H9 (cell line): Measurements from ENCODE around the gene SLC30A3. TPM values are rescaled to one million over a fixed set of nuclear protein-coding genes. Genes with fewer than 3 reads are reported as not detected.

ENCODE experiments used
- DNase-seq: peaks from one replicate; pipeline ENCODE4 v3.0.0-alpha.2; 2017
- H2AFZ ChIP-seq: one replicate; pipeline ENCODE4 v1.6.1; 2013; ENCODE audit warnings: mild to moderate bottlenecking, low read length, control low read depth, moderate library complexity
- H2AK5ac ChIP-seq: 2 replicates; pipeline ENCODE4 v1.6.1; 2013; ENCODE audit warnings: low read length, control low read depth, mixed read lengths; ENCODE audit not compliant: insufficient read length
- H2BK120ac ChIP-seq: one replicate; pipeline ENCODE4 v1.6.1; 2013; ENCODE audit warnings: low read depth, mild to moderate bottlenecking, low read length, control low read depth, inconsistent platforms; ENCODE audit not compliant: poor library complexity, severe bottlenecking
- H2BK12ac ChIP-seq: 2 replicates; pipeline ENCODE4 v1.6.1; 2013; ENCODE audit warnings: low read length, control low read depth, mixed read lengths, low read depth; ENCODE audit not compliant: insufficient read length
- H2BK15ac ChIP-seq: 2 replicates; pipeline ENCODE4 v1.6.1; 2013; ENCODE audit warnings: low read depth, low read length, control low read depth
- H2BK20ac ChIP-seq: one replicate; pipeline ENCODE4 v1.6.1; 2013; ENCODE audit warnings: low read depth, mild to moderate bottlenecking, low read length, control low read depth, inconsistent platforms; ENCODE audit not compliant: poor library complexity, severe bottlenecking
- H2BK5ac ChIP-seq: 2 replicates; pipeline ENCODE4 v1.6.1; 2013; ENCODE audit warnings: low read length, control low read depth, mixed read lengths; ENCODE audit not compliant: insufficient read length
- H3K14ac ChIP-seq: 2 replicates; pipeline ENCODE4 v1.6.1; 2013; ENCODE audit warnings: low read length, control low read depth; ENCODE audit not compliant: insufficient read depth
- H3K18ac ChIP-seq: 2 replicates; pipeline ENCODE4 v1.6.1; 2013; ENCODE audit warnings: low read depth, mild to moderate bottlenecking, mixed read lengths, low read length, control low read depth; ENCODE audit not compliant: insufficient read length
- H3K23ac ChIP-seq: 2 replicates; pipeline ENCODE4 v1.6.1; 2013; ENCODE audit warnings: low read length, control low read depth, mixed read lengths, low read depth; ENCODE audit not compliant: insufficient read length
- H3K23me2 ChIP-seq: 2 replicates; pipeline ENCODE4 v1.6.1; 2013; ENCODE audit warnings: low read depth, mild to moderate bottlenecking, mixed read lengths, low read length, control low read depth; ENCODE audit not compliant: insufficient read length, poor library complexity, severe bottlenecking
- H3K27ac ChIP-seq: 2 replicates; pipeline ENCODE4 v1.5.1; 2013; ENCODE audit warnings: low read length, control low read depth, mixed read lengths, low read depth; ENCODE audit not compliant: insufficient read length
- H3K27me3 ChIP-seq: 2 replicates; pipeline ENCODE4 v1.6.1; 2013; ENCODE audit warnings: low read length, control low read depth, inconsistent platforms; ENCODE audit not compliant: insufficient read depth
- H3K4ac ChIP-seq: 2 replicates; pipeline ENCODE4 v1.6.1; 2013; ENCODE audit warnings: low read depth, mild to moderate bottlenecking, control low read depth, inconsistent platforms, low read length, moderate library complexity
- H3K4me1 ChIP-seq: 2 replicates; pipeline ENCODE4 v1.6.1; 2013; ENCODE audit warnings: low read length, control low read depth, inconsistent platforms; ENCODE audit not compliant: insufficient read depth
- H3K4me2 ChIP-seq: 2 replicates; pipeline ENCODE4 v1.6.1; 2013; ENCODE audit warnings: low read length, control low read depth, mixed read lengths; ENCODE audit not compliant: insufficient read length, insufficient read depth
- H3K56ac ChIP-seq: 2 replicates; pipeline ENCODE4 v1.6.1; 2013; ENCODE audit warnings: low read depth, mild to moderate bottlenecking, mixed read lengths, low read length, control low read depth; ENCODE audit not compliant: insufficient read length
- H3K79me1 ChIP-seq: 2 replicates; pipeline ENCODE4 v1.6.1; 2013; ENCODE audit warnings: low read depth, mild to moderate bottlenecking, moderate library complexity, low read length, control low read depth, inconsistent platforms; ENCODE audit not compliant: insufficient read depth, poor library complexity, severe bottlenecking
- H3K79me2 ChIP-seq: 2 replicates; pipeline ENCODE4 v1.6.1; 2013; ENCODE audit warnings: low read length, control low read depth, inconsistent platforms; ENCODE audit not compliant: insufficient read depth
- H3K9ac ChIP-seq: 2 replicates; pipeline ENCODE4 v1.6.1; 2013; ENCODE audit warnings: low read length, control low read depth, mixed read lengths; ENCODE audit not compliant: insufficient read length; ENCODE audit errors: extremely low read depth
- H3K9me3 ChIP-seq: one replicate; pipeline ENCODE4 v1.6.1; 2013; ENCODE audit warnings: low read depth, low read length, inconsistent platforms; ENCODE audit not compliant: control insufficient read depth
- H3T11ph ChIP-seq: one replicate; pipeline ENCODE4 v1.6.1; 2013; ENCODE audit warnings: mild to moderate bottlenecking, low read length, control low read depth, inconsistent platforms
- H4K20me1 ChIP-seq: one replicate; pipeline ENCODE4 v1.6.1; 2013; ENCODE audit not compliant: control insufficient read depth, insufficient read length, insufficient read depth
- H4K5ac ChIP-seq: 2 replicates; pipeline ENCODE4 v1.6.1; 2013; ENCODE audit warnings: low read depth, mild to moderate bottlenecking, mixed read lengths, low read length, control low read depth; ENCODE audit not compliant: insufficient read length
- H4K8ac ChIP-seq: replicated peaks from 2 replicates; pipeline ENCODE4 v1.6.1; 2013; ENCODE audit warnings: low read length, control low read depth, mixed read lengths, low read depth; ENCODE audit not compliant: insufficient read length
- H4K91ac ChIP-seq: 2 replicates; pipeline ENCODE4 v1.6.1; 2013; ENCODE audit warnings: low read depth, mild to moderate bottlenecking, moderate library complexity, mixed read lengths, low read length, control low read depth; ENCODE audit not compliant: insufficient read length
- H3K27ac Mint-ChIP-seq, 3 experiments: 2 replicates in 2 of 3; 3 replicates in 1 of 3; pipeline ENCODE4 v1.8.0; 2020 to 2021; ENCODE audit warnings: mixed read lengths in 3 of 3, mild to moderate bottlenecking in 1 of 3, moderate library complexity in 1 of 3
- H3K27me3 Mint-ChIP-seq: 2 replicates; pipeline ENCODE4 v1.8.0; 2021; ENCODE audit warnings: low read depth, mild to moderate bottlenecking, moderate library complexity, mixed read lengths
- H3K36me3 Mint-ChIP-seq, 3 experiments: 2 replicates in 2 of 3; 3 replicates in 1 of 3; pipeline ENCODE4 v1.8.0; 2020 to 2021; ENCODE audit warnings: low read depth in 3 of 3, mixed read lengths in 3 of 3; ENCODE audit not compliant: insufficient read depth in 1 of 3
- H3K4me1 Mint-ChIP-seq, 2 experiments: 2 replicates each; pipeline ENCODE4 v1.8.0; 2020; ENCODE audit warnings: mixed read lengths in 2 of 2
- H3K4me3 Mint-ChIP-seq, 2 experiments: 2 replicates in 1 of 2; 3 replicates in 1 of 2; pipeline ENCODE4 v1.8.0; 2020 to 2021; ENCODE audit warnings: mild to moderate bottlenecking in 2 of 2, mixed read lengths in 2 of 2, moderate library complexity in 1 of 2
- H3K9me3 Mint-ChIP-seq, 2 experiments: 2 replicates in 1 of 2; 3 replicates in 1 of 2; pipeline ENCODE4 v1.8.0; 2020; ENCODE audit warnings: mild to moderate bottlenecking in 2 of 2, mixed read lengths in 2 of 2, moderate library complexity in 1 of 2
- WGBS: extraction: QIAGEN DNeasy Blood & Tissue Kit; methylation state at CpG from one replicate; pipeline ENCODE4 v1.1.7; 2013; ENCODE audit warnings: missing lambda C conversion rate, low lambda C conversion rate, mixed read lengths; ENCODE audit not compliant: insufficient read length; ENCODE audit errors: extremely low coverage; 5-methylcytosine and 5-hydroxymethylcytosine counted together
- total RNA-seq: library from RNA; stranded (reverse); gene quantifications from 2 replicates; pipeline ENCODE4 v1.2.1, GENCODE V29; 2021
- TF ChIP-seq, protein P1 (sequence below): fragments of 200-600 bp; sonication (generic); conservative IDR thresholded peaks from 3 replicates; pipeline ENCODE4 v1.8.0; 2021; ENCODE audit warnings: antibody characterized with exemption, mild to moderate bottlenecking

The SLC30A3 gene
- total RNA-seq, 1 experiment from 2014 or later: 2.5 TPM

DNA sequence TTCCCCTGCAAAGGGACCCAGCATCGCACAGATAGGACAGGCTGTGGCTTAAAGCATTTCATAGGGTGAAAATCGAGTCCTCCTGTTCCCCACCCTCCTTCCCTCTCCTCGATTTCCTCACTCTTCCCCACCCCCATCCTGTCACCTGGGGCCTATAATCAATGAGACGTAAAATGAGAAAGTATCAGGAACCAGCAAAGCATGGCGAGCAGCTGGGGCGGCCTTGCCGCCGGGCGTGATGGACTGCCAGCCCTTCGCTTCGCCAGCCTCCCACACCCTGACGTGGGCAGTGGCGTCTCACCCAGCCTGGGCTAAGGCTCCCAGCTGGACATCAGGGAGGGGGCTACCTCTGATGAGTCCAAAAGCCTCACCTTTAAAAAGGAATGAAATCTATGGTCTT, 11.1 kb downstream of the SLC30A3 start:
- DNase-seq: no peak
- H2BK5ac ChIP-seq: no peak overlapping the region
- no CpG with 5 or more reads among the region's 13 CpGs for WGBS
- H3K56ac ChIP-seq: no peak overlapping the region
- H4K91ac ChIP-seq: no peak overlapping the region
- no peak overlapping the region for H2AK5ac ChIP-seq
- H2BK15ac ChIP-seq: no peak overlapping the region
- no peak overlapping the region for H3K18ac ChIP-seq
- no peak overlapping the region for H3T11ph ChIP-seq
- no peaks in the 10 kb centered on the region for H3K27me3 ChIP-seq
- no peak overlapping the region for H3K23ac ChIP-seq
- H3K4me2 ChIP-seq: no peak overlapping the region
- no peaks in the 10 kb centered on the region for H3K23me2 ChIP-seq
- no peak overlapping the region for H3K27ac Mint-ChIP-seq
- no peak overlapping the region for H3K27ac ChIP-seq
- H4K5ac ChIP-seq: no peak overlapping the region
- no peaks in the 10 kb centered on the region for H3K9me3 ChIP-seq
- H3K4me1 Mint-ChIP-seq: peaks cover 13 to 18% of the 10 kb centered on the region in 2 experiments
- no peaks in the 10 kb centered on the region for H3K9me3 Mint-ChIP-seq
- no peak overlapping the region for H3K9ac ChIP-seq
- no peaks in the 10 kb centered on the region for H3K36me3 Mint-ChIP-seq
- H3K79me2 ChIP-seq: no peaks in the 10 kb centered on the region
- no peak overlapping the region for H3K4ac ChIP-seq
- H2BK20ac ChIP-seq: no peak overlapping the region
- no peak overlapping the region for H4K8ac ChIP-seq
- no peak overlapping the region for H2AFZ ChIP-seq
- no peak overlapping the region for H3K4me3 Mint-ChIP-seq
- TF ChIP-seq, protein P1, sequence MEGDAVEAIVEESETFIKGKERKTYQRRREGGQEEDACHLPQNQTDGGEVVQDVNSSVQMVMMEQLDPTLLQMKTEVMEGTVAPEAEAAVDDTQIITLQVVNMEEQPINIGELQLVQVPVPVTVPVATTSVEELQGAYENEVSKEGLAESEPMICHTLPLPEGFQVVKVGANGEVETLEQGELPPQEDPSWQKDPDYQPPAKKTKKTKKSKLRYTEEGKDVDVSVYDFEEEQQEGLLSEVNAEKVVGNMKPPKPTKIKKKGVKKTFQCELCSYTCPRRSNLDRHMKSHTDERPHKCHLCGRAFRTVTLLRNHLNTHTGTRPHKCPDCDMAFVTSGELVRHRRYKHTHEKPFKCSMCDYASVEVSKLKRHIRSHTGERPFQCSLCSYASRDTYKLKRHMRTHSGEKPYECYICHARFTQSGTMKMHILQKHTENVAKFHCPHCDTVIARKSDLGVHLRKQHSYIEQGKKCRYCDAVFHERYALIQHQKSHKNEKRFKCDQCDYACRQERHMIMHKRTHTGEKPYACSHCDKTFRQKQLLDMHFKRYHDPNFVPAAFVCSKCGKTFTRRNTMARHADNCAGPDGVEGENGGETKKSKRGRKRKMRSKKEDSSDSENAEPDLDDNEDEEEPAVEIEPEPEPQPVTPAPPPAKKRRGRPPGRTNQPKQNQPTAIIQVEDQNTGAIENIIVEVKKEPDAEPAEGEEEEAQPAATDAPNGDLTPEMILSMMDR: no peak
- no peaks in the 10 kb centered on the region for H3K4me1 ChIP-seq
- no peak overlapping the region for H3K14ac ChIP-seq
- no peak overlapping the region for H2BK12ac ChIP-seq
- H3K27me3 Mint-ChIP-seq: peaks cover 49% of the 10 kb centered on the region
- no peaks in the 10 kb centered on the region for H3K79me1 ChIP-seq
- H2BK120ac ChIP-seq: no peak overlapping the region
- H4K20me1 ChIP-seq: no peaks in the 10 kb centered on the region
